Central memory CD8-positive, alpha-beta T cell (primary cell): ENCODE data around the gene EIF4E3.
A peak's percentile ranks its signal among the peaks of the same experiment; 100 is the strongest.

ENCODE experiments used
- ATAC-seq: fragments of 150-1000 bp; cut with Tn5 transposase; replicated peaks from 2 replicates; pipeline ENCODE4 v1.10.0; 2022; ENCODE audit warnings: mild to moderate bottlenecking, moderate FRiP score, moderate number of reproducible peaks; ENCODE audit not compliant: poor library complexity, severe bottlenecking; ENCODE audit errors: extremely low read depth
- DNase-seq, 2 donors: peaks; one replicate each; pipeline ENCODE4 v3.0.0; 2021; ENCODE audit warnings: low spot score in 2 of 2
- H3K27ac Mint-ChIP-seq: one replicate; pipeline ENCODE4 v1.8.0; 2022; ENCODE audit warnings: low read depth, mild to moderate bottlenecking, moderate library complexity, mixed read lengths
- H3K27me3 Mint-ChIP-seq: one replicate; pipeline ENCODE4 v1.8.0; 2022; ENCODE audit warnings: mixed read lengths
- H3K36me3 Mint-ChIP-seq: one replicate; pipeline ENCODE4 v1.8.0; 2022; ENCODE audit warnings: mild to moderate bottlenecking, moderate library complexity, mixed read lengths; ENCODE audit not compliant: insufficient read depth
- H3K4me1 Mint-ChIP-seq: one replicate; pipeline ENCODE4 v1.8.0; 2022; ENCODE audit warnings: mixed read lengths
- H3K4me3 Mint-ChIP-seq: one replicate; pipeline ENCODE4 v1.8.0; 2022; ENCODE audit warnings: mild to moderate bottlenecking, moderate library complexity, mixed read lengths
- H3K9me3 Mint-ChIP-seq: one replicate; pipeline ENCODE4 v1.8.0; 2022; ENCODE audit warnings: mixed read lengths

EIF4E3 gene

GRCh38 chr3:71742621-71743020, 17.4 kb upstream of the EIF4E3 start:
- H3K4me3 Mint-ChIP-seq: no peak overlapping the region
- peaks cover 20% of the 10 kb centered on the region for H3K27me3 Mint-ChIP-seq
- DNase-seq (no peak), ATAC-seq (no peak)
- no peak overlapping the region for H3K27ac Mint-ChIP-seq
- H3K36me3 Mint-ChIP-seq: no peaks in the 10 kb centered on the region
- H3K4me1 Mint-ChIP-seq: no peaks in the 10 kb centered on the region
- peaks cover 17% of the 10 kb centered on the region for H3K9me3 Mint-ChIP-seq

DNA sequence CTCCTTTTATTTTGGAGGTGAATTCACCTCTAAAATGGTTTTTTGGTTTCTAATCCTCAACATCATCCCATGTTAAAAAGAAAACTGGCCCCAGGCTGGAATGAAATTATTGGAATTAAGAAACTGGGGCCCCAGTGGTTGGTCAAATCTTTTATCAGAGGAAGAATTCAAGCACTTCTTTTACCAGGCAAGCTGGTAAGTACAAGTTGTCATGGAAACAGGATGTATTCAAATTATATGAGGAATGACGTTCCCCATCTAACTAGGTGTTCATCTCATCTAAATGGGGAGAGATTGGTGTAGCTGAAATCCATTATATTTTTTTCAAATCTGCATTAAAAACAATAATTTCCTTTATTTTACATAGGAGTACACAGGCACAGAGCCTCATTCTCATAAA, 9.7 kb upstream of the EIF4E3 start:
- peaks cover 40% of the 10 kb centered on the region for H3K27me3 Mint-ChIP-seq
- no peak for DNase-seq
- H3K27ac Mint-ChIP-seq: no peak overlapping the region
- no peak overlapping the region for H3K4me3 Mint-ChIP-seq
- peaks cover 5% of the 10 kb centered on the region for H3K9me3 Mint-ChIP-seq
- peaks cover under 1% of the 10 kb centered on the region for H3K36me3 Mint-ChIP-seq
- peaks cover 14% of the 10 kb centered on the region for H3K4me1 Mint-ChIP-seq
- no peak for ATAC-seq

DNA sequence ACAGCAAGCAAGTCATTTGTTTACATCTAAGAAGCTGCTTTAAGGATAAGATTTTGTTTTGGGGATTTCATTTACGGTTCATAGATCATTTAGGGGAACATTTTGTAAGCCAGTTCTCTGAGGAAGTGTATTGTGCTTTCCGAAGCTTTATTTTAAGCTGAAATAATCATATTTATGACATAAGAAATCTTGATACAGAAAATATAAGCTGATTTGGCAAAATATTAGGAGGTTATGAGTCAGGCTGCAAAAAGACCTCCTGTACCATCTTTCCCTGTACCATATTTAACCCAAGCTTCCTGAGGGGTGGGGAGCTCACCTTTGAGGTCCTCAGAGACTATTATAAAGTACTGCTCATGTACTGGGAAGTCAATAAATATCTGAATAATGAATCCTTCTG, 8.1 kb upstream of the EIF4E3 start:
- peaks cover 27% of the 10 kb centered on the region for H3K27me3 Mint-ChIP-seq

GRCh38 chr3:71732637-71733036, 7.4 kb upstream of the EIF4E3 start:
- peaks cover 5% of the 10 kb centered on the region for H3K36me3 Mint-ChIP-seq
- H3K4me3 Mint-ChIP-seq: no peak overlapping the region
- peaks cover 32% of the 10 kb centered on the region for H3K4me1 Mint-ChIP-seq
- DNase-seq (no peak), ATAC-seq (no peak)
- peaks cover 5% of the 10 kb centered on the region for H3K9me3 Mint-ChIP-seq
- H3K27me3 Mint-ChIP-seq: peaks cover 20% of the 10 kb centered on the region
- H3K27ac Mint-ChIP-seq: no peak overlapping the region

More for the DNA sequence above, 8.1 kb upstream of the EIF4E3 start:
- no peak overlapping the region for H3K27ac Mint-ChIP-seq
- H3K9me3 Mint-ChIP-seq: peaks cover 5% of the 10 kb centered on the region
- H3K4me1 Mint-ChIP-seq: peaks cover 29% of the 10 kb centered on the region
- DNase-seq: no peak
- H3K4me3 Mint-ChIP-seq: no peak overlapping the region
- no peak for ATAC-seq
- H3K36me3 Mint-ChIP-seq: peaks cover 5% of the 10 kb centered on the region

DNA sequence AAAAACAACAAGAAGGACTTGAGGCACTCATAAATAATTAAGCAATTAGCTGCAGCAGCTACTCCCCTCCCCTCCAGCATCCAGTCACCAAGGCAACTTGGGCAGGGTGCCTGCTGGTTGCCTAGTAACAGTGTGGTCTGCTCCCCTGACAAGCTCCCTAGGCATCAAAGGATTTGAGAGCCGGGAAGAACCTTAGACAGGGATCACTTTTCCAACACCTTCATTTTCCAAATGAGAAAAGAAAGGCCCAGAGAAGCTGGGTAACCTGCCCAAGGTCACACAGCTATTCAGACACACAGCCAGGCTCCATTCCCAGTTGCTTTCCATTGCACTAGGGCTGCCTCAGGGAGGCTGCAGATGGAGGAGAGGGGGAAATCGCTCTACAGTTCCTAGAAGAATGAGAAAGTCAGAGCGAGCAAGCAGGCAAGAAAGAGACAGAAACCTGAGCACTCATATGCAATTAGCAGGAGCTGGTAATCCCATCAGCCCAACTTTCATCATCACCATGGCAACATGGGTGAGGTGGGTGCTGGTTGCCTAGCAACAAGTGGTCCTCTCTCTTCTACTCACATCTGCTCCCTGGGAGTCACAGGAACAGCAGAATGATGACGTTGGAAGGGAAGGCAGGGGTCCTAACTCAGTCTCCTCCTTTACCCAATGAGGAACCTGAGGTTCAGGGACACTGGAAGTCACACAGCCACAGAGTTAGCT, 3.6 kb upstream of the EIF4E3 start:
- peak overlapping the region; percentile 10 for H3K4me3 Mint-ChIP-seq
- peaks cover 56% of the 10 kb centered on the region for H3K4me1 Mint-ChIP-seq
- H3K27me3 Mint-ChIP-seq: no peaks in the 10 kb centered on the region
- ATAC-seq (no peak), DNase-seq (no peak)
- peak overlapping the region; percentile 39 for H3K27ac Mint-ChIP-seq
- no peaks in the 10 kb centered on the region for H3K9me3 Mint-ChIP-seq
- H3K36me3 Mint-ChIP-seq: peaks cover 15% of the 10 kb centered on the region

GRCh38 chr3:71726146-71726545, 944 bp upstream of the EIF4E3 start:
- Mint-ChIP-seq H3K4me1 (peaks cover 81% of the 10 kb centered on the region), H3K36me3 (peaks cover 16% of the 10 kb centered on the region), H3K27ac (peak overlapping the region; percentile 79), H3K4me3 (peak overlapping the region; percentile 90), H3K9me3 (no peaks in the 10 kb centered on the region), H3K27me3 (no peaks in the 10 kb centered on the region)
- peak; percentile 61 for ATAC-seq
- DNase-seq: peak in 1 of 2 donors; percentile 17

DNA sequence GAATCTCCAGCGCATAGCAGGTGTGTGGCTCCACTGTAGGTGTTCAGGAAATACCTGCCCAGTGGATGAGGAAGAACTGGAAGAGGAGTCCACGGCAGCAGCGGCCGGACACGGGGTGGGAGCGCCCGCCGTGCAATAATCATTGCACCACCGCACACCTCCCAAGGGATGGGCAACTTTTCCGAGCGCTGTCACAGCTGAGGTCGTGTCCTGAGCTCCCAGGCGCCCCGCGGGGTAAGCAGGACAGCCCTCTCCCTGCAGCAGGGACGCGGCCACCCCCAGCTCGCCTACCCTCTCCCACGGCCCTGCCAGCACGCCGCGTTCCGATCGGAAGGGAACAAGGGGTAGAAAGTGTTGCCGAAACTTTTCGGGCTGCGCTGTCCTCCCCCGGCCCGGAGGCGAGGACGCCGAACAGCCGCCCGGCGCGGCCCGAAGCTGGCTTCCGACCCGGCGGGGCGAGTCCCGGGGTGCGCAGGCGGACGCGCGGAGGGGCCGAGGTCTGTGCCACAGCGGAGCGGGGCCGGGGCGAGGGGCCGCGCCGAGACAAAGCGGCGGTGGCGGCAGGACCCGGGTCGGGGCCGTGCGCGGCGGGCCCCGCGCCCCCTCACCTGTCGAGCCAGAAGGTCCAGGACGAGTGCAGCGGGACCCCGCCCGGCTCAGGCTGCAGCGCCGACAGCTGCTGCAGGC, 475 bp downstream of the EIF4E3 start:
- DNase-seq: no peak
- Mint-ChIP-seq H3K4me1 (peaks cover 77% of the 10 kb centered on the region), H3K27ac (peak overlapping the region; percentile 78), H3K27me3 (no peaks in the 10 kb centered on the region), H3K36me3 (peaks cover 14% of the 10 kb centered on the region), H3K4me3 (peak overlapping the region; percentile 93), H3K9me3 (no peaks in the 10 kb centered on the region)
- ATAC-seq: peak; percentile 5

DNA sequence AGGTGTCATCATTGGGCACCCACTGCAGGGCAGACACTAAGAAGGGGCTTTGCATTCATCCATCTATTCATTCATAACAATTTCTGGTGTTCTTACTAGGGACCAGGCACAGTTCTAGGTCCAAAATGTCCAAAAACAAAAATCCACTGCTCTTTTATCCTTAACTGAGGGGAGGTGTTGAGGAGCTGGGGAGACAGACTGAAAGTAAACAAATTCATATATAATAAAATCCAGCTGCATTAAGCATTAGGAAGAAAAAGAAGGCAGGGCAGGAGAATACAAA, 1.1 kb downstream of the EIF4E3 start:
- Mint-ChIP-seq H3K27me3 (no peaks in the 10 kb centered on the region), H3K27ac (peak overlapping the region; percentile 78), H3K4me3 (peak overlapping the region; percentile 93), H3K9me3 (no peaks in the 10 kb centered on the region), H3K36me3 (peaks cover 13% of the 10 kb centered on the region), H3K4me1 (peaks cover 77% of the 10 kb centered on the region)
- ATAC-seq (no peak), DNase-seq (no peak)

DNA sequence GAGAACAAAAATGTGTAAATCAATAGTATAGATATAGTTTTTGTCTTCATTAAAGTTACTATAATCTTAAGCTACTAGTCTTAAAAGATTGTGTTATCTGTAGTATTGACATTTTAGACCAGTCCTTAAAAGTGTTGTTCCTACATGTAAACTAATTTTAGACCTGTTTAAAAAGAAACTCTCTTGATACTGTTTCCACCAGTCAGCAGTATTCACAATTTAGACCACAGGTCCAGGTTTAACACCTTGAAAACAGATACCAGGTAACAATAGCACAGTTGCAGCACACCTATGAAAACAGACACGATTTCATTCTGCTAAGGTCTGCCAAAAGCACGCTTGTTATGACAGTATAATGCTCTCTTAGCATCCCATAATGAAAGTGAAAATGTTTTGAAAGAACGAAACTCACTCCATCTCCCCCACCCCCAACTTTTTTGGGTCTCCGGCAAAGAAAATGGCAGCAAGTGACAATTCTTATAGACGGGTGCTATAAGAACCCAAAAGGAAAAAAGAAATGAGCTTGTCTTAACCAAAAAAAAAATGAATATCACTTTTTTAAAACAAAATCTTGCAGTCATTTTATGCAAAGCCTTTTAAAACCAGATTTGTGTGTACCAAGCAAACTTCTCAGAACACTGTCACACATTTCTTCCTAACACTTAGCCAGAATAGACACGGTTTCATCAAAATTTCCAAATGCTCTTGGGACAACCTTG, 1.6 kb downstream of the EIF4E3 start:
- peak in 1 of 2 donors; percentile 28 for DNase-seq
- Mint-ChIP-seq H3K27me3 (no peaks in the 10 kb centered on the region), H3K36me3 (peaks cover 13% of the 10 kb centered on the region), H3K9me3 (no peaks in the 10 kb centered on the region), H3K4me1 (peaks cover 77% of the 10 kb centered on the region), H3K4me3 (peak overlapping the region; percentile 93), H3K27ac (peak overlapping the region; percentile 78)
- peak; percentile 52 for ATAC-seq

DNA sequence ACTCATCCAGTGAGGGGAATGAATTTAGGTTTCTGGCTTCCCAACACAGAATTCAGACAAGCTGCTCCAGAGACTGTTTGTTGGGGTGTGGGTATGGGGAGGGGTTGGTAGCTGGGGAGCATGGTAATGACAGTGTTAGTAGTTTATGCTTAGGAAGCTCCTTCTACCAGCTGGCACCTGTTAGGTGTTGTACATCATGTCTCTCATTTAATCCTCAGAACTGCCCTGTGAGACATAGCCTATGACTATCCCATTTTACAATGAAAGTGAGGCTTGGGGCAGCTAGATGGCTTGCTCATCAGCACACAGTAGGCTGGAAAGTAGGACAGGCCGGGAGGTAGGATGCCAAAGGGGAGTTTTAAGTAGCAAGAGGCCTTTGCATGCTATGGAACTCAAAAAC, 2.5 kb downstream of the EIF4E3 start:
- H3K4me1 Mint-ChIP-seq: peaks cover 78% of the 10 kb centered on the region
- DNase-seq (no peak), ATAC-seq (no peak)
- H3K27ac Mint-ChIP-seq: peak overlapping the region; percentile 78
- H3K9me3 Mint-ChIP-seq: no peaks in the 10 kb centered on the region
- peaks cover 13% of the 10 kb centered on the region for H3K36me3 Mint-ChIP-seq
- no peaks in the 10 kb centered on the region for H3K27me3 Mint-ChIP-seq
- peak overlapping the region; percentile 93 for H3K4me3 Mint-ChIP-seq

DNA sequence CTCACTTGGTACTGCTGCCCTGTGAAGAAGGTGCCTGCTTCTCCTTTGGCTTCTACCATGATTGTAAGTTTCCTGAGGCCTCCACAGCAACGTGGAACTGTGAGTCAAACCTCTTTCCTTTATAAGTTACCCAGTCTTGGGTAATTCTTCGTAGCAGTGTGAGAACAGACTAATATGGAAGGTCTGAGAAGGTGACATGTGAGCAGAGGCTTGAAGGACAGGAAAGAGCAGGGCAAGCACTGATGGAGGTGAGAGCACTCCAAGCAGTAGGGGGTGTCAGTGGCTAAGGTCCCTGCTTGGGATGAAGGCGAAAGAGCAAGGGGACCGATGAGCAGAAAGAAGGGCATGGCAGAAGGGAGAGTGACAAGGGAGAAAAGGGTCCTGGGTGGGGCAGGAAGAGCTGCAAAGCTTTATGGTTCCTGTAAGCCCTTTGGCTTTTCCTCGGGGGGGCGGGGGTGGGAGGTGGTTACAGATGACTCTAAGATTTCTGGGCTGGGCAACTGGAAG, 3.5 kb downstream of the EIF4E3 start:
- Mint-ChIP-seq H3K36me3 (peaks cover 16% of the 10 kb centered on the region), H3K9me3 (no peaks in the 10 kb centered on the region), H3K4me1 (peaks cover 79% of the 10 kb centered on the region), H3K27me3 (no peaks in the 10 kb centered on the region), H3K4me3 (peak overlapping the region; percentile 38), H3K27ac (peak overlapping the region; percentile 78)
- no peak for ATAC-seq
- no peak for DNase-seq

DNA sequence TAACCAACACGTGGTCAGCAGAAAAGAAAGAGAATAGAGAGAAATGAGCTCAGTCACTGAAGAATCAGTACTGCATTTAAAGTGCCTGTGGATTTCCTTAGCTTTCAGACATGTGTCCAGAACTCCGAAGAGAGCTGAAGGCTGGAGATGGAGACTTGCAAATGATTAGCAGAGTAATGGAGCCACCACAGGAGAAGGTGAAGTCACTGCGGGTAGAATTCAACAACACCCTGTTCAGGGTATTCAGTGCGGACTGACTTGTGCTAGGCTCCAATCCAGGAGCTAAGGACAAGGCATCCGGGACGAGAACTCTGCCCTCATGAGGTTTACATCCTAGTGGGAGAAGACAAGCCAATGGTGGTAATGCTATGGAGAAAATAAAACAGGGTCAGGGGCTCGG, 4.2 kb downstream of the EIF4E3 start:
- H3K36me3 Mint-ChIP-seq: peaks cover 12% of the 10 kb centered on the region
- H3K27ac Mint-ChIP-seq: peak overlapping the region; percentile 78
- no peak for ATAC-seq
- peaks cover 77% of the 10 kb centered on the region for H3K4me1 Mint-ChIP-seq
- DNase-seq: no peak
- peak overlapping the region; percentile 23 for H3K4me3 Mint-ChIP-seq
- H3K27me3 Mint-ChIP-seq: no peaks in the 10 kb centered on the region
- H3K9me3 Mint-ChIP-seq: no peaks in the 10 kb centered on the region
